ENCODE measurements around the gene NCAPD3. TPM values are rescaled to one million over a fixed set of nuclear protein-coding genes. Genes with fewer than 3 reads are reported as not detected.

The NCAPD3 gene
- total and polyA plus RNA-seq, 2 of the 13 experiments (the other 11 are each of a cell fraction or from before 2014, with no cell fraction given), result 20.7 to 25.6 TPM

DNA sequence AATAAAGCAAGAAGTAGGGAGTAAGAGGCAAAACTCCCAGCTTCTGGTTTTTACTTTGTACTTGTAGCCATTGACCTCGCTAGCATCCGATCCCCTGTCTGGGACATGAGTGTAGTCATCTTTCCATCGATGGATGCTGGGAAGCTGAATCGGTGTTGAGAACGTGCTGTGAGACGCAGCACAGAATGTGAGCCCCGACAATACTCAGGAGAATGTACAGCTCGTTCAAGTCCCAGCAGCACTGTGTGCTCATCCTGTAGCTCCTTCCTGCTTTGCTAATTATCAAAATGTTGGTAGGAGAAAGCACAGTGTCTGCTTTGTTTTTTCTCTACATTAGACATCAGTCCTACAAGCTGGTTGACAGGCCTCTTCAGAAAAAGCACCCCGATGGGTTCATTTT is 98.3 kb downstream of the NCAPD3 start:
- FAIRE-seq, result no peak
- in situ Hi-C loops (cut with HindIII; ENCODE audit: extremely low pct_ligation_motif_present, low pct_unique_long_range_greater_than_20kb), result no loop called here

More for the DNA sequence above, 98.3 kb downstream of the NCAPD3 start:
- DNase-seq (ENCODE audit: low spot score) (no peak), ATAC-seq (no peak)
- Histone ChIP-seq H3K27me3 (ENCODE audit: control insufficient read depth in 1 of 2, insufficient read depth in 2 of 2, low read length in 2 of 2) (peaks cover 1 to 23% of the 10 kb centered on the region in 2 experiments; a peak in 3 of 5 replicates), H3K9ac (ENCODE audit: insufficient read depth, low read depth, low read length) (no peak overlapping the region), H3K4me3 (replicated peaks in 1 of 3; ENCODE audit: insufficient read depth in 1 of 3, low read depth in 2 of 3, low read length in 3 of 3) (no peak overlapping the region), H3K27ac (ENCODE audit: extremely low read length, insufficient read depth, low read length) (no peak overlapping the region), H3K36me3 (replicated peaks in 1 of 2; ENCODE audit: control insufficient read depth in 1 of 2, insufficient read depth in 2 of 2, low read length in 2 of 2) (no peaks in the 10 kb centered on the region), H4K20me1 (ENCODE audit: insufficient read depth, low read length) (no peaks in the 10 kb centered on the region), H2AFZ (ENCODE audit: low read length) (no peak overlapping the region), H3K79me2 (ENCODE audit: insufficient read depth, low read length) (no peaks in the 10 kb centered on the region), H3K4me2 (ENCODE audit: low read depth, low read length) (no peak overlapping the region), H3K4me1 (ENCODE audit: insufficient read depth, low read length) (no peaks in the 10 kb centered on the region), H3K9me3 (ENCODE audit: low read length) (no peaks in the 10 kb centered on the region)
- ChIA-PET POLR2A (no interaction called here), CTCF (ENCODE audit: low intra/inter-chr PET ratio, low total read pairs) (no interaction called here)
- no peak for TF ChIP-seq ZBTB38 (CRISPR knock-in tag; IDR thresholded peaks at IDR 0.05)
- no peak for TF ChIP-seq ZNF850 (CRISPR knock-in tag; conservative IDR thresholded peaks at IDR 0.05)
- no peak for TF ChIP-seq REXO4 (CRISPR knock-in tag; IDR thresholded peaks at IDR 0.05; ENCODE audit: borderline replicate concordance)
- TF ChIP-seq, protein P1, sequence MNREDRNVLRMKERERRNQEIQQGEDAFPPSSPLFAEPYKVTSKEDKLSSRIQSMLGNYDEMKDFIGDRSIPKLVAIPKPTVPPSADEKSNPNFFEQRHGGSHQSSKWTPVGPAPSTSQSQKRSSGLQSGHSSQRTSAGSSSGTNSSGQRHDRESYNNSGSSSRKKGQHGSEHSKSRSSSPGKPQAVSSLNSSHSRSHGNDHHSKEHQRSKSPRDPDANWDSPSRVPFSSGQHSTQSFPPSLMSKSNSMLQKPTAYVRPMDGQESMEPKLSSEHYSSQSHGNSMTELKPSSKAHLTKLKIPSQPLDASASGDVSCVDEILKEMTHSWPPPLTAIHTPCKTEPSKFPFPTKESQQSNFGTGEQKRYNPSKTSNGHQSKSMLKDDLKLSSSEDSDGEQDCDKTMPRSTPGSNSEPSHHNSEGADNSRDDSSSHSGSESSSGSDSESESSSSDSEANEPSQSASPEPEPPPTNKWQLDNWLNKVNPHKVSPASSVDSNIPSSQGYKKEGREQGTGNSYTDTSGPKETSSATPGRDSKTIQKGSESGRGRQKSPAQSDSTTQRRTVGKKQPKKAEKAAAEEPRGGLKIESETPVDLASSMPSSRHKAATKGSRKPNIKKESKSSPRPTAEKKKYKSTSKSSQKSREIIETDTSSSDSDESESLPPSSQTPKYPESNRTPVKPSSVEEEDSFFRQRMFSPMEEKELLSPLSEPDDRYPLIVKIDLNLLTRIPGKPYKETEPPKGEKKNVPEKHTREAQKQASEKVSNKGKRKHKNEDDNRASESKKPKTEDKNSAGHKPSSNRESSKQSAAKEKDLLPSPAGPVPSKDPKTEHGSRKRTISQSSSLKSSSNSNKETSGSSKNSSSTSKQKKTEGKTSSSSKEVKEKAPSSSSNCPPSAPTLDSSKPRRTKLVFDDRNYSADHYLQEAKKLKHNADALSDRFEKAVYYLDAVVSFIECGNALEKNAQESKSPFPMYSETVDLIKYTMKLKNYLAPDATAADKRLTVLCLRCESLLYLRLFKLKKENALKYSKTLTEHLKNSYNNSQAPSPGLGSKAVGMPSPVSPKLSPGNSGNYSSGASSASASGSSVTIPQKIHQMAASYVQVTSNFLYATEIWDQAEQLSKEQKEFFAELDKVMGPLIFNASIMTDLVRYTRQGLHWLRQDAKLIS (CRISPR knock-in tag; IDR thresholded peaks at IDR 0.05), result no peak
- TF ChIP-seq ZXDC (CRISPR knock-in tag; IDR thresholded peaks at IDR 0.05), result no peak
- TF ChIP-seq SP1 (IDR thresholded peaks at IDR 0.05), result no peak
- no peak for TF ChIP-seq SP1 (CRISPR knock-in tag; IDR thresholded peaks at IDR 0.05)
- TF ChIP-seq RFX5 (IDR thresholded peaks at IDR 0.05; ENCODE audit: low read depth, low read length), result no peak
- no peak for TF ChIP-seq NR2C2 (CRISPR knock-in tag; IDR thresholded peaks at IDR 0.05; ENCODE audit: borderline replicate concordance)
- TF ChIP-seq NR3C1 (CRISPR knock-in tag; IDR thresholded peaks at IDR 0.05), result no peak
- no peak for TF ChIP-seq ZNF841 (CRISPR knock-in tag; IDR thresholded peaks at IDR 0.05; ENCODE audit: borderline replicate concordance)
- no peak for TF ChIP-seq ZNF101 (CRISPR knock-in tag; IDR thresholded peaks at IDR 0.05; ENCODE audit: borderline replicate concordance, low read depth)
- no peak for TF ChIP-seq TOE1 (CRISPR knock-in tag; IDR thresholded peaks at IDR 0.05)
- no peak for TF ChIP-seq SIX1 (CRISPR knock-in tag; IDR thresholded peaks at IDR 0.05; ENCODE audit: borderline replicate concordance)
- TF ChIP-seq MYNN (CRISPR knock-in tag; IDR thresholded peaks at IDR 0.05; ENCODE audit: low read depth), result no peak
- TF ChIP-seq ZNF138 (CRISPR knock-in tag; IDR thresholded peaks at IDR 0.05; ENCODE audit: low read depth), result no peak
- TF ChIP-seq, protein P2, sequence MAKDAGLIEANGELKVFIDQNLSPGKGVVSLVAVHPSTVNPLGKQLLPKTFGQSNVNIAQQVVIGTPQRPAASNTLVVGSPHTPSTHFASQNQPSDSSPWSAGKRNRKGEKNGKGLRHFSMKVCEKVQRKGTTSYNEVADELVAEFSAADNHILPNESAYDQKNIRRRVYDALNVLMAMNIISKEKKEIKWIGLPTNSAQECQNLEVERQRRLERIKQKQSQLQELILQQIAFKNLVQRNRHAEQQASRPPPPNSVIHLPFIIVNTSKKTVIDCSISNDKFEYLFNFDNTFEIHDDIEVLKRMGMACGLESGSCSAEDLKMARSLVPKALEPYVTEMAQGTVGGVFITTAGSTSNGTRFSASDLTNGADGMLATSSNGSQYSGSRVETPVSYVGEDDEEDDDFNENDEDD (CRISPR knock-in tag; IDR thresholded peaks at IDR 0.05; ENCODE audit: borderline replicate concordance), result no peak
- no peak for TF ChIP-seq HMG20B (CRISPR knock-in tag; conservative IDR thresholded peaks at IDR 0.05)
- TF ChIP-seq ARID2 (CRISPR knock-in tag; IDR thresholded peaks at IDR 0.05; ENCODE audit: borderline replicate concordance), result no peak
- no peak for TF ChIP-seq KLF16 (CRISPR knock-in tag; IDR thresholded peaks at IDR 0.05)
- intact Hi-C loops (cut with micrococcal nuclease; ENCODE audit: unreplicated experiment), result no loop called here
- BruUV-seq (replicated peaks), result no TSS peak
- 72% methylated on average over 9 of the region's 9 CpGs for WGBS (ENCODE audit: low lambda C conversion rate)
